Astrocyte (in vitro differentiated cells and primary cell): ENCODE measurements around the gene APP. TPM values are rescaled to one million over a fixed set of nuclear protein-coding genes. Genes with fewer than 3 reads are reported as not detected.

Source experiments
- DNase-seq: peaks from one replicate; pipeline ENCODE4 v3.0.0-alpha.2; 2010; ENCODE audit warnings: low read depth
- FAIRE-seq: peaks from 2 replicates; lab custom pipeline; 2011; peaks lifted over from hg19 to GRCh38; lab: Jason Lieb, UNC
- H2AFZ ChIP-seq: 2 replicates; pipeline ENCODE4 v1.6.0; 2012; ENCODE audit warnings: low read depth, low read length, inconsistent platforms
- H3K27ac ChIP-seq: 2 replicates; pipeline ENCODE4 v1.5.1; 2011; ENCODE audit warnings: low read depth, low read length, inconsistent platforms
- H3K27me3 ChIP-seq: 2 replicates; pipeline ENCODE4 v1.6.0; 2011; ENCODE audit warnings: low read length, inconsistent platforms; ENCODE audit not compliant: insufficient read depth
- H3K36me3 ChIP-seq: 2 replicates; pipeline ENCODE4 v1.5.1; 2011; ENCODE audit warnings: low read length, inconsistent platforms; ENCODE audit not compliant: insufficient read depth
- H3K4me1 ChIP-seq: 2 replicates; pipeline ENCODE4 v1.5.1; 2011; ENCODE audit warnings: low read length, inconsistent platforms; ENCODE audit not compliant: insufficient read depth
- H3K4me2 ChIP-seq: 2 replicates; pipeline ENCODE4 v1.6.0; 2012; ENCODE audit warnings: low read length, inconsistent platforms
- H3K4me3 ChIP-seq: 2 replicates; pipeline ENCODE4 v1.5.1; 2011; ENCODE audit warnings: low read depth, mild to moderate bottlenecking, low read length, inconsistent platforms; ENCODE audit not compliant: insufficient read depth
- H3K79me2 ChIP-seq: 2 replicates; pipeline ENCODE4 v1.6.0; 2012; ENCODE audit warnings: mild to moderate bottlenecking, low read length, inconsistent platforms; ENCODE audit not compliant: insufficient read depth
- H3K9ac ChIP-seq: 2 replicates; pipeline ENCODE4 v1.6.0; 2012; ENCODE audit warnings: mild to moderate bottlenecking, low read length, inconsistent platforms
- H3K9me3 ChIP-seq: 2 replicates; pipeline ENCODE4 v1.5.1; 2012; ENCODE audit warnings: low read depth, mild to moderate bottlenecking, low read length, inconsistent platforms; ENCODE audit not compliant: insufficient read depth
- H4K20me1 ChIP-seq: 2 replicates; pipeline ENCODE4 v1.6.0; 2012; ENCODE audit warnings: low read length, inconsistent platforms; ENCODE audit not compliant: insufficient read depth
- H3K27ac Mint-ChIP-seq: one replicate; pipeline ENCODE4 v1.8.0; 2021; ENCODE audit warnings: mild to moderate bottlenecking, mixed read lengths; ENCODE audit not compliant: unreplicated experiment
- H3K27me3 Mint-ChIP-seq: one replicate; pipeline ENCODE4 v1.8.0; 2021; ENCODE audit warnings: low read depth, mixed read lengths; ENCODE audit not compliant: unreplicated experiment
- H3K36me3 Mint-ChIP-seq: one replicate; pipeline ENCODE4 v1.8.0; 2021; ENCODE audit warnings: low read depth, mixed read lengths; ENCODE audit not compliant: unreplicated experiment
- H3K4me1 Mint-ChIP-seq: one replicate; pipeline ENCODE4 v1.8.0; 2021; ENCODE audit warnings: low read depth, mixed read lengths; ENCODE audit not compliant: unreplicated experiment
- H3K4me3 Mint-ChIP-seq: one replicate; pipeline ENCODE4 v1.8.0; 2021; ENCODE audit warnings: mild to moderate bottlenecking, moderate library complexity, mixed read lengths; ENCODE audit not compliant: unreplicated experiment
- H3K9me3 Mint-ChIP-seq: one replicate; pipeline ENCODE4 v1.8.0; 2021; ENCODE audit warnings: mild to moderate bottlenecking, mixed read lengths; ENCODE audit not compliant: unreplicated experiment
- EZH2 ChIP-seq: IDR thresholded peaks from 2 replicates; pipeline ENCODE4 v1.6.1; 2012; ENCODE audit warnings: mild to moderate bottlenecking, low read length, inconsistent platforms; ENCODE audit not compliant: insufficient read depth
- total RNA-seq: library from RNA; stranded (reverse); gene quantifications from 2 replicates; pipeline ENCODE4 v1.2.1, GENCODE V29; 2021
- TF ChIP-seq, protein P1 (sequence below): IDR thresholded peaks from 2 replicates; pipeline ENCODE4 v1.5.1; 2011; ENCODE audit warnings: low read depth, mild to moderate bottlenecking, inconsistent platforms, low read length, moderate library complexity; ENCODE audit not compliant: insufficient read depth

APP gene
- total RNA-seq, 1 donor from 2014 or later: 823 TPM

DNA sequence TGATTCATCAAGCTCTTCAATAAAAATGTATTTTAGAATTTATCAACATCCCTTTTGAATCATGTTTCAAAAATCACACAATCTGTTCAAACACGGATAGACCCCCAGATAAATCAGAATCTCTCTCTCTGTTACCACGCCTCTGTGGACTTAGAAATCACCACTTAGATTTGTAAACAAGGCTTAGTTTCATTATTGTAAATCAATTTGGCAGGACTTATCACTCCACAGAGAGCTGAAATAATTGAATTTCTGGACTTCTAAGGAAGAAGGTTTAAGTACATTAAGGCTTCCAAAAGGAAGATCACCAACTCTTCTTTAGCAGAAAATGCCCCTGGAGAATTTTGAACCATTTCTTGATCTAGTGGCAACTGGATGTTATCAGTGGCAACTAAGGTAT, 100.4 kb downstream of the APP start:
- H3K79me2 ChIP-seq: peaks cover 83% of the 10 kb centered on the region
- FAIRE-seq: no peak
- no peak for DNase-seq
- H4K20me1 ChIP-seq: peaks cover 62% of the 10 kb centered on the region
- no peaks in the 10 kb centered on the region for H3K9me3 ChIP-seq
- H3K27ac Mint-ChIP-seq: no peak overlapping the region
- no peaks in the 10 kb centered on the region for H3K27me3 Mint-ChIP-seq
- peaks cover 66% of the 10 kb centered on the region for H3K4me1 Mint-ChIP-seq
- no peaks in the 10 kb centered on the region for H3K27me3 ChIP-seq
- H3K27ac ChIP-seq: no peak overlapping the region
- peaks cover 18% of the 10 kb centered on the region for H3K4me1 ChIP-seq
- no peak overlapping the region for H2AFZ ChIP-seq
- no peaks in the 10 kb centered on the region for H3K9me3 Mint-ChIP-seq
- H3K36me3 ChIP-seq: no peaks in the 10 kb centered on the region
- no peak overlapping the region for H3K4me3 Mint-ChIP-seq
- H3K36me3 Mint-ChIP-seq: no peaks in the 10 kb centered on the region
- no peak for TF ChIP-seq EZH2
- TF ChIP-seq, protein P1, sequence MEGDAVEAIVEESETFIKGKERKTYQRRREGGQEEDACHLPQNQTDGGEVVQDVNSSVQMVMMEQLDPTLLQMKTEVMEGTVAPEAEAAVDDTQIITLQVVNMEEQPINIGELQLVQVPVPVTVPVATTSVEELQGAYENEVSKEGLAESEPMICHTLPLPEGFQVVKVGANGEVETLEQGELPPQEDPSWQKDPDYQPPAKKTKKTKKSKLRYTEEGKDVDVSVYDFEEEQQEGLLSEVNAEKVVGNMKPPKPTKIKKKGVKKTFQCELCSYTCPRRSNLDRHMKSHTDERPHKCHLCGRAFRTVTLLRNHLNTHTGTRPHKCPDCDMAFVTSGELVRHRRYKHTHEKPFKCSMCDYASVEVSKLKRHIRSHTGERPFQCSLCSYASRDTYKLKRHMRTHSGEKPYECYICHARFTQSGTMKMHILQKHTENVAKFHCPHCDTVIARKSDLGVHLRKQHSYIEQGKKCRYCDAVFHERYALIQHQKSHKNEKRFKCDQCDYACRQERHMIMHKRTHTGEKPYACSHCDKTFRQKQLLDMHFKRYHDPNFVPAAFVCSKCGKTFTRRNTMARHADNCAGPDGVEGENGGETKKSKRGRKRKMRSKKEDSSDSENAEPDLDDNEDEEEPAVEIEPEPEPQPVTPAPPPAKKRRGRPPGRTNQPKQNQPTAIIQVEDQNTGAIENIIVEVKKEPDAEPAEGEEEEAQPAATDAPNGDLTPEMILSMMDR: no peak
- no peak overlapping the region for H3K9ac ChIP-seq
- no peak overlapping the region for H3K4me2 ChIP-seq
- no peak overlapping the region for H3K4me3 ChIP-seq

DNA sequence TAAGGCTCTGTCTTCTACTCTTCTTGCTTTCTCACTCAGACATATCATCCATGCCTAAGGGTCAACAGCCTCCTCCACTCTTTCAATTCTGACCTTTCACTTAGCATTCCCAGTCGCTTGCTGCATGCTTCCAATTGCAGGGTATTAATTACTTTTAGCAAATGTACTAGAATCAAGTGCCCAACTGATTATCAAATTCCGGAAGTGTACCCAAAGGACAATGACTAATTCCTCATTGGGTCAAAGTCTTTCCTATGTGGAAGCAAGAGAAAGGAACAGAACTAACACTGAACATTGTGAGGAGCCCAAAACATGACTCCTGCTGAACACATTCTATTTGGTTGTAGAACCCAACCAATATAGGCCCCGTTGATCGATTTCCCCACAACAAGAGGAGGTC, 101.8 kb downstream of the APP start:
- H3K79me2 ChIP-seq: peaks cover 79% of the 10 kb centered on the region
- DNase-seq: no peak
- H3K27ac ChIP-seq: no peak overlapping the region
- H3K4me3 ChIP-seq: no peak overlapping the region
- no peaks in the 10 kb centered on the region for H3K9me3 ChIP-seq
- Mint-ChIP-seq H3K27me3 (no peaks in the 10 kb centered on the region), H3K4me3 (no peak overlapping the region), H3K36me3 (peaks cover 2% of the 10 kb centered on the region), H3K9me3 (no peaks in the 10 kb centered on the region), H3K27ac (no peak overlapping the region), H3K4me1 (peaks cover 66% of the 10 kb centered on the region)
- peaks cover 73% of the 10 kb centered on the region for H4K20me1 ChIP-seq
- no peak for TF ChIP-seq EZH2
- TF ChIP-seq, protein P1: no peak
- H3K36me3 ChIP-seq: no peaks in the 10 kb centered on the region
- no peak for FAIRE-seq
- H3K4me2 ChIP-seq: no peak overlapping the region
- H3K4me1 ChIP-seq: peaks cover 18% of the 10 kb centered on the region
- no peaks in the 10 kb centered on the region for H3K27me3 ChIP-seq
- H3K9ac ChIP-seq: no peak overlapping the region
- H2AFZ ChIP-seq: no peak overlapping the region

DNA sequence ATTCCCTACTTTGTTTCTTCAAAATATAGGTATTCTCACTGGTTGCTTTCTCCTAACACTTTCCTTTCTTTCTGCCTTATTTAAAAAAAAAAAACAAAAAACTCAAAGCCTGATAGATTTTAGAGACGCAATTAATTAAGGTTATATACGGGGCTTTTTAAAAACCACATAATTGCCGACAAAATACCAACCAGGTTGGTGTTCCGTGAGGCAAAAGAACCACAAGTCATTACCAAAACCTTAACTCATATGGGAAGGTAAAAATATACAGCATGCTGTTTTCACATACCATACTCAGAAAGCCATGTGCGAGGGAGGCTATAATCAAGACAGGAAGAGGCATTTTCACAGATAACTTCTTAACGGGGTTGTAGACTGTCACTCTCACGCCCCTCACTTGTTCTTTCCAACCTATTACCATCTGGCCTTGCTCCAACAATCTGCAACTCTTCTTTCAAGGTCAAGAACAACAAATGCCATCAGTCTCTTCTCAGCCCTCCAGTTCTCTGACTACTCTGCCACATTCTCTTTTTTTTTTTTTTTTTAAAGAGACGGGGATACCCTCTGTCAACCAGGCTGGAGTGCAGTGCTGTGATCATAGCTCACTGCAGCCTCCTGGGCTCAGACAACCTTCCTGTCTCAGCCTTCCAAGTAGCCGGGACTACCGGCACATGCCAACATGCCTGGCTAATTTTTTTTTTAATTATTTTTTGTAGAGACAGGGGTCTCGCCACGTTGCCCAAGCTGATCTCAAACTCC, 102.6 kb downstream of the APP start:
- TF ChIP-seq EZH2: no peak
- TF ChIP-seq, protein P1: no peak
- no peak for DNase-seq
- Histone ChIP-seq H2AFZ (no peak overlapping the region), H3K27me3 (no peaks in the 10 kb centered on the region), H3K9me3 (no peaks in the 10 kb centered on the region), H4K20me1 (peaks cover 75% of the 10 kb centered on the region), H3K27ac (no peak overlapping the region), H3K4me2 (no peak overlapping the region), H3K4me1 (peaks cover 13% of the 10 kb centered on the region), H3K36me3 (no peaks in the 10 kb centered on the region), H3K9ac (no peak overlapping the region), H3K4me3 (no peak overlapping the region), H3K79me2 (peaks cover 79% of the 10 kb centered on the region)
- Mint-ChIP-seq H3K27ac (no peak overlapping the region), H3K27me3 (no peaks in the 10 kb centered on the region), H3K36me3 (peaks cover 2% of the 10 kb centered on the region), H3K4me1 (peaks cover 63% of the 10 kb centered on the region), H3K4me3 (no peak overlapping the region), H3K9me3 (no peaks in the 10 kb centered on the region)
- FAIRE-seq: no peak
